HL-60 (cell line): ENCODE data around the gene TMEM132A.

Source experiments
- GABPA ChIP-seq: IDR thresholded peaks from 2 replicates; pipeline ENCODE4 v1.6.1; 2012; ENCODE audit warnings: low read depth
- POLR2AphosphoS5 ChIP-seq: IDR thresholded peaks from 2 replicates; pipeline ENCODE4 v1.6.1; 2012; ENCODE audit warnings: low read depth
- SPI1 ChIP-seq: IDR thresholded peaks from 2 replicates; pipeline ENCODE4 v1.6.1; 2012; ENCODE audit warnings: low read depth, mild to moderate bottlenecking, borderline replicate concordance
- TF ChIP-seq, protein P1 (sequence below): IDR thresholded peaks from one replicate; pipeline ENCODE4 v1.5.1; 2011; ENCODE audit warnings: low read length, control low read depth, inconsistent platforms; ENCODE audit not compliant: insufficient read depth
- TF ChIP-seq, protein P2 (sequence below): IDR thresholded peaks from 2 replicates; pipeline ENCODE4 v1.6.1; 2012; ENCODE audit warnings: low read depth; ENCODE audit not compliant: insufficient replicate concordance

DNA sequence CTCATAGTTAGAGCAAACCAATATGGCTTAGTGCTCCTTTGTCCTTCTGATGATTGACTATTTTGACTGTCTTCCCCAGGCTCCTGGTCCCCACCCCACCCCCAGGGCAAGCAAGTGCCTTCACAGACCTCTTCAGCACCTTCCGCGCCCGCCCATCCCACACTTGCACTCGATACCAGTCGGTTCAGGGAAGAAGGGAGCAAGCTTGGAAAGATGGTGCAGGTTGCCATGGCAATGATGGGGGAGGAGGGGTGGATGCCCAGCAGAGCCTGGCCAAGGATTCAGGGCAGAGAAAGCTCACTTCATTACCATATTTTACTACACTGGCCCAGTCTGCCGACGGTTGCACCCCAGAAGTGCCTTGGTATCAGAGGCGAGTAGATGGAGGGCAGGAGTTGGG, 2.2 kb downstream of the TMEM132A start:
- TF ChIP-seq, protein P1, sequence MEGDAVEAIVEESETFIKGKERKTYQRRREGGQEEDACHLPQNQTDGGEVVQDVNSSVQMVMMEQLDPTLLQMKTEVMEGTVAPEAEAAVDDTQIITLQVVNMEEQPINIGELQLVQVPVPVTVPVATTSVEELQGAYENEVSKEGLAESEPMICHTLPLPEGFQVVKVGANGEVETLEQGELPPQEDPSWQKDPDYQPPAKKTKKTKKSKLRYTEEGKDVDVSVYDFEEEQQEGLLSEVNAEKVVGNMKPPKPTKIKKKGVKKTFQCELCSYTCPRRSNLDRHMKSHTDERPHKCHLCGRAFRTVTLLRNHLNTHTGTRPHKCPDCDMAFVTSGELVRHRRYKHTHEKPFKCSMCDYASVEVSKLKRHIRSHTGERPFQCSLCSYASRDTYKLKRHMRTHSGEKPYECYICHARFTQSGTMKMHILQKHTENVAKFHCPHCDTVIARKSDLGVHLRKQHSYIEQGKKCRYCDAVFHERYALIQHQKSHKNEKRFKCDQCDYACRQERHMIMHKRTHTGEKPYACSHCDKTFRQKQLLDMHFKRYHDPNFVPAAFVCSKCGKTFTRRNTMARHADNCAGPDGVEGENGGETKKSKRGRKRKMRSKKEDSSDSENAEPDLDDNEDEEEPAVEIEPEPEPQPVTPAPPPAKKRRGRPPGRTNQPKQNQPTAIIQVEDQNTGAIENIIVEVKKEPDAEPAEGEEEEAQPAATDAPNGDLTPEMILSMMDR: no peak
- TF ChIP-seq, protein P2, sequence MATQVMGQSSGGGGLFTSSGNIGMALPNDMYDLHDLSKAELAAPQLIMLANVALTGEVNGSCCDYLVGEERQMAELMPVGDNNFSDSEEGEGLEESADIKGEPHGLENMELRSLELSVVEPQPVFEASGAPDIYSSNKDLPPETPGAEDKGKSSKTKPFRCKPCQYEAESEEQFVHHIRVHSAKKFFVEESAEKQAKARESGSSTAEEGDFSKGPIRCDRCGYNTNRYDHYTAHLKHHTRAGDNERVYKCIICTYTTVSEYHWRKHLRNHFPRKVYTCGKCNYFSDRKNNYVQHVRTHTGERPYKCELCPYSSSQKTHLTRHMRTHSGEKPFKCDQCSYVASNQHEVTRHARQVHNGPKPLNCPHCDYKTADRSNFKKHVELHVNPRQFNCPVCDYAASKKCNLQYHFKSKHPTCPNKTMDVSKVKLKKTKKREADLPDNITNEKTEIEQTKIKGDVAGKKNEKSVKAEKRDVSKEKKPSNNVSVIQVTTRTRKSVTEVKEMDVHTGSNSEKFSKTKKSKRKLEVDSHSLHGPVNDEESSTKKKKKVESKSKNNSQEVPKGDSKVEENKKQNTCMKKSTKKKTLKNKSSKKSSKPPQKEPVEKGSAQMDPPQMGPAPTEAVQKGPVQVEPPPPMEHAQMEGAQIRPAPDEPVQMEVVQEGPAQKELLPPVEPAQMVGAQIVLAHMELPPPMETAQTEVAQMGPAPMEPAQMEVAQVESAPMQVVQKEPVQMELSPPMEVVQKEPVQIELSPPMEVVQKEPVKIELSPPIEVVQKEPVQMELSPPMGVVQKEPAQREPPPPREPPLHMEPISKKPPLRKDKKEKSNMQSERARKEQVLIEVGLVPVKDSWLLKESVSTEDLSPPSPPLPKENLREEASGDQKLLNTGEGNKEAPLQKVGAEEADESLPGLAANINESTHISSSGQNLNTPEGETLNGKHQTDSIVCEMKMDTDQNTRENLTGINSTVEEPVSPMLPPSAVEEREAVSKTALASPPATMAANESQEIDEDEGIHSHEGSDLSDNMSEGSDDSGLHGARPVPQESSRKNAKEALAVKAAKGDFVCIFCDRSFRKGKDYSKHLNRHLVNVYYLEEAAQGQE: no peak
- TF ChIP-seq POLR2AphosphoS5: no peak
- no peak for TF ChIP-seq SPI1
- no peak for TF ChIP-seq GABPA
